Loucy (cell line): Measurements from ENCODE around the gene ALCAM.

Experiments used
- H2AFZ ChIP-seq: fragments of 200-600 bp; sonication (generic); 2 replicates; pipeline ENCODE4 v1.6.0; 2016; ENCODE audit warnings: antibody characterized with exemption, mild to moderate bottlenecking, low read length, moderate library complexity
- H3F3A ChIP-seq: fragments of 200-600 bp; 2 replicates; pipeline ENCODE4 v1.6.0; 2016; ENCODE audit warnings: antibody characterized with exemption, low read depth, mild to moderate bottlenecking
- H3K27me3 ChIP-seq: fragments of 200-600 bp; sonication (generic); 2 replicates; pipeline ENCODE4 v1.6.1; 2014; ENCODE audit warnings: low read length, mild to moderate bottlenecking; ENCODE audit not compliant: insufficient read depth, poor library complexity, severe bottlenecking
- H3K36me3 ChIP-seq: fragments of 200-600 bp; sonication (generic); 2 replicates; pipeline ENCODE4 v1.6.1; 2016; ENCODE audit warnings: low read length; ENCODE audit not compliant: insufficient read depth
- H3K4me1 ChIP-seq: fragments of 200-600 bp; sonication (generic); 2 replicates; pipeline ENCODE4 v1.5.1; 2014; ENCODE audit warnings: low read length, mild to moderate bottlenecking; ENCODE audit not compliant: insufficient read depth, poor library complexity, severe bottlenecking
- H3K4me2 ChIP-seq: fragments of 200-600 bp; sonication (generic); 2 replicates; pipeline ENCODE4 v1.6.0; 2014; ENCODE audit warnings: antibody characterized with exemption, low read length, low read depth, mild to moderate bottlenecking; ENCODE audit not compliant: poor library complexity, severe bottlenecking
- H3K4me3 ChIP-seq: fragments of 200-600 bp; sonication (generic); 2 replicates; pipeline ENCODE4 v1.5.1; 2014; ENCODE audit warnings: low read length, mild to moderate bottlenecking, mixed read lengths; ENCODE audit not compliant: poor library complexity, severe bottlenecking
- H3K79me2 ChIP-seq: fragments of 200-600 bp; sonication (generic); 2 replicates; pipeline ENCODE4 v1.6.1; 2014; ENCODE audit warnings: low read length; ENCODE audit not compliant: insufficient read depth
- H3K9ac ChIP-seq: fragments of 200-600 bp; sonication (generic); 2 replicates; pipeline ENCODE4 v1.6.0; 2014; ENCODE audit warnings: mild to moderate bottlenecking, low read depth, low read length, moderate library complexity; ENCODE audit not compliant: poor library complexity, severe bottlenecking
- H3K9me2 ChIP-seq: fragments of 200-600 bp; sonication (generic); replicated peaks from 2 replicates; pipeline ENCODE4 v1.6.1; 2016; ENCODE audit warnings: low read depth, low read length, mixed read lengths
- H3K9me3 ChIP-seq: fragments of 200-600 bp; sonication (generic); 2 replicates; pipeline ENCODE4 v1.6.1; 2014; ENCODE audit warnings: mild to moderate bottlenecking, antibody characterized with exemption, low read length, low read depth; ENCODE audit not compliant: insufficient read depth
- H4K20me1 ChIP-seq: fragments of 200-600 bp; sonication (generic); 2 replicates; pipeline ENCODE4 v1.6.0; 2014; ENCODE audit warnings: antibody characterized with exemption, low read length, mild to moderate bottlenecking; ENCODE audit not compliant: insufficient read depth, poor library complexity, severe bottlenecking
- CTCF ChIP-seq: fragments of 200-600 bp; sonication (generic); conservative IDR thresholded peaks from 2 replicates; pipeline ENCODE4 v1.5.1; 2014; ENCODE audit warnings: mild to moderate bottlenecking, antibody characterized with exemption, low read length
- EZH2phosphoT487 ChIP-seq: fragments of 200-600 bp; IDR thresholded peaks from 2 replicates; pipeline ENCODE4 v1.6.1; 2018; ENCODE audit warnings: antibody characterized with exemption, mild to moderate bottlenecking, moderate library complexity, borderline replicate concordance

ALCAM gene

GRCh38 chr3:105354429-105354828 lies 12.3 kb upstream of the ALCAM start:
- Histone ChIP-seq H4K20me1 (no peaks in the 10 kb centered on the region), H3K4me1 (no peaks in the 10 kb centered on the region), H3F3A (no peaks in the 10 kb centered on the region), H3K4me3 (no peak overlapping the region), H3K9me3 (no peaks in the 10 kb centered on the region), H3K9me2 (no peaks in the 10 kb centered on the region), H3K4me2 (no peak overlapping the region), H3K36me3 (no peaks in the 10 kb centered on the region), H2AFZ (no peak overlapping the region), H3K79me2 (no peaks in the 10 kb centered on the region), H3K9ac (no peak overlapping the region), H3K27me3 (peaks cover 4% of the 10 kb centered on the region)
- no peak for TF ChIP-seq CTCF
- TF ChIP-seq EZH2phosphoT487 = no peak

GRCh38 chr3:105355408-105356061 lies 11.2 kb upstream of the ALCAM start:
- Histone ChIP-seq H3K9me2 (no peaks in the 10 kb centered on the region), H3F3A (no peaks in the 10 kb centered on the region), H3K36me3 (no peaks in the 10 kb centered on the region), H4K20me1 (no peaks in the 10 kb centered on the region), H3K4me3 (no peak overlapping the region), H2AFZ (no peak overlapping the region), H3K27me3 (peaks cover 4% of the 10 kb centered on the region), H3K4me2 (no peak overlapping the region), H3K9me3 (no peaks in the 10 kb centered on the region), H3K79me2 (no peaks in the 10 kb centered on the region), H3K9ac (no peak overlapping the region), H3K4me1 (no peaks in the 10 kb centered on the region)
- TF ChIP-seq EZH2phosphoT487 (no peak), CTCF (no peak)

DNA sequence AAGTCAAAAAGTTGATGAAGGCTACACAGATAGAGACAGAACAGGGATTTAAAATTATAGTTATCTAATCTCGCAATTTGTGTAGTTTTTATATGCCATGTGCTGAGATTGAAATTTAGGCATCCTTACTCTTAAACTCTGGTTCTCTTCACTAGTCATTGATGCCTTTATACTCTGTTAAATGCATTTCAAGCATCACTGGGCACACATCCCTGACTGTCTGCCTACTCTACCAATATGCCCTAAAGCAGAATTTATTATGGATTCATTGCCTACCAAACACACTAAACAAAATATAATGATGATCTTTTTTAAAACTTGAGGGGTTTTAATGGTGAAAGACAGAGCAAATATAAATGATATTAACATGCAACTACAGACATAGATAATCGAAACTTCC lies 10.3 kb upstream of the ALCAM start:
- Histone ChIP-seq H4K20me1 (no peaks in the 10 kb centered on the region), H3K9ac (no peak overlapping the region), H3K36me3 (no peaks in the 10 kb centered on the region), H3K79me2 (no peaks in the 10 kb centered on the region), H3F3A (no peaks in the 10 kb centered on the region), H2AFZ (no peak overlapping the region), H3K9me2 (no peaks in the 10 kb centered on the region), H3K4me2 (no peak overlapping the region), H3K9me3 (no peaks in the 10 kb centered on the region), H3K27me3 (peaks cover 4% of the 10 kb centered on the region), H3K4me3 (no peak overlapping the region), H3K4me1 (no peaks in the 10 kb centered on the region)
- TF ChIP-seq CTCF (no peak), EZH2phosphoT487 (no peak)
